ENCODE data around the gene TSPAN18. TPM values are rescaled to one million over a fixed set of nuclear protein-coding genes. Genes with fewer than 3 reads are reported as not detected.

TSPAN18 gene
- total RNA-seq, 1 experiment from 2014 or later: 18.3 TPM

GRCh38 chr11:44964526-44965209, 237.9 kb downstream of the TSPAN18 start:
- no peak for DNase-seq (ENCODE audit: low read depth, low spot score)
- H3K9me2 ChIP-seq (ENCODE audit: insufficient read depth): no peaks in the 10 kb centered on the region
- ChIA-PET RAD21 (ENCODE audit: low non-redundant PET in 1 of 2, low total read pairs in 2 of 2, uncharacterized antibody in 2 of 2, unreplicated experiment in 2 of 2) (no interaction called here), CTCF (interaction anchor here (0.9 kb wide), 1 partner anchor 146 kb away, joined by 3 read pairs; no protein-coding TSS in a partner anchor), POLR2A (no interaction called here)
- TF ChIP-seq EZH2 (IDR thresholded peaks at IDR 0.05) (no peak), RAD21 (IDR thresholded peaks at IDR 0.05; ENCODE audit: low read depth) (no peak), POLR2A (IDR thresholded peaks at IDR 0.05; ENCODE audit: borderline replicate concordance, extremely low read depth, insufficient read depth, insufficient read length) (no peak), EGR1 (IDR thresholded peaks at IDR 0.05; ENCODE audit: low read depth) (no peak), POLR2AphosphoS5 (IDR thresholded peaks at IDR 0.05; ENCODE audit: low read depth, low read length) (no peak), ELF1 (IDR thresholded peaks at IDR 0.05; ENCODE audit: borderline replicate concordance, low read depth) (no peak)
- no peak overlapping the region for H3K4me3 ChIP-seq (replicated peaks in 1 of 2; ENCODE audit: low read depth in 1 of 2, low read length in 2 of 2)
- no peaks in the 10 kb centered on the region for H3K4me1 ChIP-seq (ENCODE audit: control insufficient read depth in 1 of 2, insufficient read depth in 2 of 2, low read length in 2 of 2)
- H3K9ac ChIP-seq (ENCODE audit: low read length): no peak overlapping the region
- no peak overlapping the region for H2AFZ ChIP-seq (ENCODE audit: low read depth, low read length, poor library complexity, severe bottlenecking)
- BruUV-seq (replicated peaks): no TSS peak
- no peak for ATAC-seq
- no peaks in the 10 kb centered on the region for H3K79me2 ChIP-seq (ENCODE audit: insufficient read depth, low read length)
- H3K9me3 ChIP-seq (ENCODE audit: control insufficient read depth in 1 of 2, insufficient read depth in 1 of 2, low read depth in 1 of 2, low read length in 2 of 2): no peaks in the 10 kb centered on the region
- no peaks in the 10 kb centered on the region for H3K27me3 ChIP-seq (ENCODE audit: insufficient read depth, low read length)
- no peaks in the 10 kb centered on the region for H4K20me1 ChIP-seq (ENCODE audit: insufficient read depth)
- intact Hi-C loops (cut with micrococcal nuclease): no loop called here
- H3K4me2 ChIP-seq (ENCODE audit: low read length): no peak overlapping the region
- H3K36me3 ChIP-seq (ENCODE audit: control insufficient read depth in 1 of 2, insufficient read depth in 2 of 2, low read length in 2 of 2): no peaks in the 10 kb centered on the region
- no peak overlapping the region for H3K27ac ChIP-seq (ENCODE audit: low read depth, low read length)

GRCh38 chr11:44966694-44967093, 239.9 kb downstream of the TSPAN18 start:
- H4K20me1 ChIP-seq (ENCODE audit: insufficient read depth): no peaks in the 10 kb centered on the region
- H3K36me3 ChIP-seq (ENCODE audit: control insufficient read depth in 1 of 2, insufficient read depth in 2 of 2, low read length in 2 of 2): no peaks in the 10 kb centered on the region
- no peaks in the 10 kb centered on the region for H3K4me1 ChIP-seq (ENCODE audit: control insufficient read depth in 1 of 2, insufficient read depth in 2 of 2, low read length in 2 of 2)
- DNase-seq (ENCODE audit: low read depth, low spot score) (no peak), ATAC-seq (no peak)
- H3K27ac ChIP-seq (ENCODE audit: low read depth, low read length): no peak overlapping the region
- CTCF ChIA-PET: interaction anchor here (1.2 kb wide), 1 partner anchor 12 kb away, joined by 3 read pairs; no protein-coding TSS in a partner anchor
- no peak overlapping the region for H3K4me3 ChIP-seq (replicated peaks in 1 of 2; ENCODE audit: low read depth in 1 of 2, low read length in 2 of 2)
- H3K4me2 ChIP-seq (ENCODE audit: low read length): no peak overlapping the region
- no peak for TF ChIP-seq EZH2phosphoT487 (IDR thresholded peaks at IDR 0.05; ENCODE audit: borderline replicate concordance)
- TF ChIP-seq ATF3 (IDR thresholded peaks at IDR 0.05): no peak
- no peak for TF ChIP-seq EZH2 (IDR thresholded peaks at IDR 0.05)
- TF ChIP-seq POLR2AphosphoS5 (IDR thresholded peaks at IDR 0.05; ENCODE audit: low read depth, low read length): no peak
- no TSS peak for BruUV-seq (replicated peaks)
- intact Hi-C loops (cut with micrococcal nuclease): no loop called here
- no peak overlapping the region for H3K9ac ChIP-seq (ENCODE audit: low read length)
- H3K79me2 ChIP-seq (ENCODE audit: insufficient read depth, low read length): no peaks in the 10 kb centered on the region
- no peak overlapping the region for H2AFZ ChIP-seq (ENCODE audit: low read depth, low read length, poor library complexity, severe bottlenecking)
- POLR2A ChIA-PET: no interaction called here
- no peaks in the 10 kb centered on the region for H3K27me3 ChIP-seq (ENCODE audit: insufficient read depth, low read length)
- RAD21 ChIA-PET (ENCODE audit: low non-redundant PET in 1 of 2, low total read pairs in 2 of 2, uncharacterized antibody in 2 of 2, unreplicated experiment in 2 of 2): no interaction called here
- H3K9me3 ChIP-seq (ENCODE audit: control insufficient read depth in 1 of 2, insufficient read depth in 1 of 2, low read depth in 1 of 2, low read length in 2 of 2): no peaks in the 10 kb centered on the region
- no peaks in the 10 kb centered on the region for H3K9me2 ChIP-seq (ENCODE audit: insufficient read depth)

All from HCT116 (cell line).